DND-41 (cell line): ENCODE results near the gene SOX6.

ENCODE experiments used
- EZH2 ChIP-seq: IDR thresholded peaks from 3 replicates; pipeline ENCODE4 v1.6.1; 2012; ENCODE audit warnings: borderline replicate concordance, low read depth, mild to moderate bottlenecking, moderate library complexity, low read length, inconsistent platforms; ENCODE audit not compliant: severe bottlenecking
- TF ChIP-seq, protein P1 (sequence below): IDR thresholded peaks from 2 replicates; pipeline ENCODE4 v1.5.1; 2012; ENCODE audit warnings: borderline replicate concordance, low read length, moderate library complexity, mild to moderate bottlenecking; ENCODE audit not compliant: poor library complexity, severe bottlenecking; ENCODE audit errors: extremely low read depth

DNA sequence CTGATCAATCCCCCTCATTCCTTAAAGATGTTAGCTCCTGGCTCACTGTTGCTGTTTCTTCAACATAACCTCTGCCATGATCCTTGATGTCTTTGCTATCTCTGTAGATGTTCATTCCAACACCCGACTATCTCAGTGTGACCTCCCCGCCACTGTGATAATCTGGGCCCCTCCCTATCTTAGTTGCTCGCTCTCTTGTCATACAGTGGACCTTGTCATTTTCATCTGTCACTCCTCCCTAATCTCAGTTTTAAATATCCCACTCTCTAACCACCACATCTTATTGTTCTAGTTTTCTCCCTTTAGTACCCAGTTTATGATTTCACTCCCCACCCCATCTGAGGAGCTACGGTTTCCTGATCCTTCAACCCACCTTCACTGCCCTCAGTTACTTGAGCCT, 379.2 kb downstream of the SOX6 start:
- TF ChIP-seq, protein P1, sequence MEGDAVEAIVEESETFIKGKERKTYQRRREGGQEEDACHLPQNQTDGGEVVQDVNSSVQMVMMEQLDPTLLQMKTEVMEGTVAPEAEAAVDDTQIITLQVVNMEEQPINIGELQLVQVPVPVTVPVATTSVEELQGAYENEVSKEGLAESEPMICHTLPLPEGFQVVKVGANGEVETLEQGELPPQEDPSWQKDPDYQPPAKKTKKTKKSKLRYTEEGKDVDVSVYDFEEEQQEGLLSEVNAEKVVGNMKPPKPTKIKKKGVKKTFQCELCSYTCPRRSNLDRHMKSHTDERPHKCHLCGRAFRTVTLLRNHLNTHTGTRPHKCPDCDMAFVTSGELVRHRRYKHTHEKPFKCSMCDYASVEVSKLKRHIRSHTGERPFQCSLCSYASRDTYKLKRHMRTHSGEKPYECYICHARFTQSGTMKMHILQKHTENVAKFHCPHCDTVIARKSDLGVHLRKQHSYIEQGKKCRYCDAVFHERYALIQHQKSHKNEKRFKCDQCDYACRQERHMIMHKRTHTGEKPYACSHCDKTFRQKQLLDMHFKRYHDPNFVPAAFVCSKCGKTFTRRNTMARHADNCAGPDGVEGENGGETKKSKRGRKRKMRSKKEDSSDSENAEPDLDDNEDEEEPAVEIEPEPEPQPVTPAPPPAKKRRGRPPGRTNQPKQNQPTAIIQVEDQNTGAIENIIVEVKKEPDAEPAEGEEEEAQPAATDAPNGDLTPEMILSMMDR = no peak
- TF ChIP-seq EZH2 = no peak
